Activated naive CD4-positive, alpha-beta T cell treated with anti-CD3 and anti-CD28 coated beads, Interleukin-2, amount 50 U/mL, for 24 hours (primary cell): ENCODE data around the gene SLC26A2.

Experiments
- H3K27ac Mint-ChIP-seq: one replicate; pipeline ENCODE4 v1.8.0; 2021; ENCODE audit warnings: mild to moderate bottlenecking, mixed read lengths
- H3K27me3 Mint-ChIP-seq: one replicate; pipeline ENCODE4 v1.8.0; 2021; ENCODE audit warnings: mixed read lengths
- H3K36me3 Mint-ChIP-seq: one replicate; pipeline ENCODE4 v1.8.0; 2021; ENCODE audit warnings: mixed read lengths
- H3K4me1 Mint-ChIP-seq: one replicate; pipeline ENCODE4 v1.8.0; 2021; ENCODE audit warnings: mixed read lengths
- H3K4me3 Mint-ChIP-seq: one replicate; pipeline ENCODE4 v1.8.0; 2021; ENCODE audit warnings: mild to moderate bottlenecking, mixed read lengths
- H3K9me3 Mint-ChIP-seq: one replicate; pipeline ENCODE4 v1.8.0; 2021; ENCODE audit warnings: mixed read lengths

Gene SLC26A2

DNA sequence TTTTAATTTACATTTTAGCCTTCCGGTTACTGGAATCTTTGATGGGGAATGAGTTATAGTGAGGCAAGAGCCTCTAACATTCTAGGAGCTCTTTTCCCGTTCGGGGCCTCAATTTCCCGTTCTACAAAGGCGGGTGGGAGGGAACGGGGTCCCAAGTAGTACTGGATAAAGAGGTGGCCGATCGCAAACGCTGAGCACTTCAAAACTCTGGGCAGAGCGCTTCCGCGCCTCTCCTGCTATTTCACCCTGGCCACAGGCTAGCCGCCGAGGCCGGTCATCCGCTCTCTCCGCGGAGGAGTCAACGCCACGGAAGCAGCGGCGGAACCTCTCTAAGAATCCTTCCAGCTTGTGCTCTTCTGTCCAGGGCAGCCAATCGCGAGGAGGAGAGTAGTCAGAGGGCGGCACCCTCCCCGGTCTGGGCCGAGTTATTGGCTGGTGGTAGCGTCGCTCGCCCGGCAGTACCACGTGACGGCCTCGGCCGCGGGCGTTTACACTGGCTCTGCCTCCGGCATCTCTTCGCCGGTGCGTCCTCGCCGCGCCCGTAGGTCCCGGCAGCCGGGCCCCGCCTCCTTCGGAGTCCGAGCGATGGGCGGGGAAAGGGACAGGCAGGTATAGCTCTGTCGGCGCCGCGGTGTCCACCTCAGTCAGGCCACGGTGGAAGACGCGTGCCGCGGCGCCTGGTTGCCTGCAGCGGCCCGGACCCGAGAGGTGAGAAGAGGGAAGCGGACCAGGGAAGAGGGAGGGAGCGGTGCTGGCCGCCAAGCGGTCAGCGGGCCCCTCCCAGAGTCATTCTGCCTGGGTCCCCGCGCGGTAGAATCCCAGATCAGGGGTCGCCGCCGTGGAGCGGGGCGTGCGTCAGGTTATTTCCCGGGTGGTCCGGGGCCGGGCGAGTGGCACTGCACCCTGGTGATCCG is at the start of gene SLC26A2:
TSS of gene SLC26A2 (plus strand) at position 487 of the 914 bp plus-strand sequence. CDS start 16,895 bp downstream, outside the sequence.
- Mint-ChIP-seq H3K27ac (peak within 1 kb of the TSS; percentile 99), H3K9me3 (no peaks in the 10 kb centered on the region), H3K36me3 (peaks cover 2% of the 10 kb centered on the region), H3K27me3 (no peaks in the 10 kb centered on the region), H3K4me3 (peak within 1 kb of the TSS; percentile 94), H3K4me1 (peaks cover 34% of the 10 kb centered on the region)

DNA sequence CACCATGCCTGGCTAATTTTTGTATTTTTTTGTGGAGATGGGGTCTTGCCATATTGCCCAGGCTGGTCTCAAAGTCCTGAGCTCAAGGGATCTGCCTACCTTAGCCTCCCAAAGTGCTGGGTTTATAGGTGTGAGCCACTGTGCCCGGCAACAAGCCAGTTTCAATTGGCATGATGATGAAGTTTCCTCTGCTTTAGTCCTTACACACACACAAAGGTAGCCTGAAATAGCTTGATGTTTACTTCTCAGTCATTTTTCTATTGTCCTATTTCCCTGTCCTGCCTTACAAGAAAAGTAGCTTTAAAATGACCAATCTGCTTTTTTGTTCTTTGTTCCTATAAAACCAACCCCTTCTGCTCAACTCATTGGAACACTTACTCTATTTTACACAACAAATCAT is 49.5 kb upstream of the SLC26A2 start:
- Mint-ChIP-seq H3K27me3 (peaks cover 5% of the 10 kb centered on the region), H3K4me3 (no peak overlapping the region), H3K4me1 (no peaks in the 10 kb centered on the region), H3K9me3 (no peaks in the 10 kb centered on the region), H3K36me3 (no peaks in the 10 kb centered on the region), H3K27ac (no peak overlapping the region)

DNA sequence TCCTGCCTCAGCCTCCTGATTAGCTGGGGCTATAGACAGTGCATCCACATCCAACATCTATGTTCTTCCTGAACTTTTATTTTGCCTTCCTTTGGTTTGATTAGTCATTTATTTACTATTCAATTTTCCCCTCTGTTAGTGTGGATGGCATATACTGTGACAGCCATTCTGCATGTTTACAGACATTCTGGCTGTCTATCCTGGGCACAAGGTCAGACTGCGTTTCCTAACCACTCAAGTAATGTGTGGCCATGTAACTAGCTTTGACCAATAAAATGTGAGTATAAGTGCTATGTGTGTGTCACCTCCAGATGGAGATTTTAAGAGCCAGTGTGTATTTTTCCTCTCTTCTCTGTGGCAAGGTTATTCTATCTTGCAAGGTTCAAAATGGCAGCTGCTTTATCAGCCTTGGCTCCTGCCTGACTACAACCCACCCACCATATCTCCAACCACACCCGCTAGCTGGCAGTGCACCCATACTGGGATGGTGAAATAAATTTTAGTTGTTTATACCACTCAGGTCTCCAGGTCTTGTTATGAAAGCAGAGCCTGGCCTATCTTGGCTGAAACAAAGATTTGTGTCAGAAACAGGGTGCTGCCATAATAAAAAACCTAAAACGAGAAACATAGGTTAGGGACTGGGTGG is 48.2 kb upstream of the SLC26A2 start:
- Mint-ChIP-seq H3K4me1 (no peaks in the 10 kb centered on the region), H3K4me3 (no peak overlapping the region), H3K27ac (no peak overlapping the region), H3K27me3 (peaks cover 4% of the 10 kb centered on the region), H3K36me3 (no peaks in the 10 kb centered on the region), H3K9me3 (no peaks in the 10 kb centered on the region)

DNA sequence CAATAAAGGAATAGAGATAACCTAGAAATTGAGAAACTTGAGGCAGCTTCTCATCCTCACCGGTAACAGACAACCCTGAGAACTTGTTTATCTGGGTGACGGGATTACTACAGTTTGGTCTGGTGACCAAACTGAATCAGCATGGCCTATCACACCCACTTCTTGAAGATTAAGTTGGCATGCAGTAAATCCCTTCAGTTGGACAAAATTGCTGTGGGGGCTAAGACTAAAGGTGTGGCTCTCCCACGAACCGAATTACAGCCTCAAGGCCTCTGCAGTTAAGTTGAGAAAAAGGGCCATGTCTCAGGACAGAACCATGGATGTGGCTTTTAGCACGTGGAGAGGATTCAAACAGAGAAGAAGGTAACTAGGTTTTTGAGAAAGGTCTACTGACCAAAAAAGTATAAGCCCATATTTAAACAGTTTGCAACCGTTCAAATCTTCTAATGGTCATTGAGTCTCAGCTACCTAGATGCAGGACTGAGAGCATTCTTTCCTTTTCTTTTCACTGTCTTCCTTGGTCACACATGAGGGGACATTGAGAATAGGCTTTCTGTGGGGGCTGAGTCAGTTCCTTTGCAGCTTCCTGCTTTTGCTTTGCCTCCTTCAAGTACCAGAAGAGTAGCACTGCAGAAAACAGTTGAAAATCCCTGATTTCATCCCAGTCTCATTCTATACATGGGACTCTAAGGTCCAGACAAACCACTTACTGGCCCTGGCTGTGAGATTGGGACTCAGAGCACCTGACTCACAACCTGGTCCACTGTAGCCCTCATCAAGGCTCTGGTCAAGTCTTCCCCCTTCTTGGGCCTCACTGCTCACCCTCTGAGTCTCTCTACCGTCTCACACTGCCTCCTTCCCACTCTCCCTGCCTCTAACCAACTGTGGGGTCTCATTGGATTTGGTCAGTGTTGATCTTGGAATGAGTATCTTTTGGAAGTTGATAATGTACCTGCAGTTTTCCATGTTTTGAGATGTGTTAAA is 46.8 kb upstream of the SLC26A2 start:
- Mint-ChIP-seq H3K27ac (no peak overlapping the region), H3K4me3 (no peak overlapping the region)

DNA sequence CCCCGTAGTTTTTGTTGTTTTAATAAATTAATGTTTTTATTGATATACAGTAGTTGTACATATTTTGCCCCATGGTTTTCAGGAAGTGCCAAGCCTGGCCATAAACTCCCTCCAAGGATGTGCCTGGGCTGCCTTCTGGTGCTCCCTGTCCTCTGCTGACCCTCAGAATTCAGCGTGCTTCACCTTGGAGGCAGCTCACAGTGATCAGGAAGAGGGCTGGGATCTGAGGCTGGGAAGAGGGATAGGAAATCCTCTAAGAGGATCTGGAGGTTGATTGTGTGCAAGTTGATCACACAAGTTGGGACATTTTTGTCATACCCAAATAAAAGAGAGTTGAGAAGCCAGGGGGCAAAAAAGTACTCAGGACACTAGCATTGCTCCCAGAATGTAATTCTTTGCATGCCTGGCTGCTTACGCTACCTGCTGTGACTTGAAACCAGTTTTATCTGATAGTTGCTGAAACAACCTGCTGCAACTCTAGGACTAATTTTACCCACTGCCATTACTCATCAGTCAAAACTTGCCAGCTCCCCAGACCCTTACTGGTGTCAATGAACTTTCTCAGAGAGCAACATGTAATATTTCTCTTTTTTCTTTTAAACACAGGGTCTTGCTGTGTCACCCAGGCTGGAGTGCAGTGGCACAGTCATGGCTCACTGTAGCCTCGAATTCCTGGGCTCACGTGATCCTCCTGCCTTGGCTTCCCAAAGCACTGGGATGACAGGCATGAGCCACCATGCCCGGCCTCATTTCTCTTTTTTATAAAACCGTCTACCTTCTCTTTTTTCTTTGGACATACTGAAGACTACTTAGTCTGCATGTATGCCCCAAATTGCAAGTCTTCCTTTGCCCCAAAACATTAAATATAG is 44.9 kb upstream of the SLC26A2 start:
- Mint-ChIP-seq H3K36me3 (no peaks in the 10 kb centered on the region), H3K4me3 (no peak overlapping the region), H3K4me1 (no peaks in the 10 kb centered on the region), H3K27ac (no peak overlapping the region), H3K27me3 (peaks cover 5% of the 10 kb centered on the region), H3K9me3 (no peaks in the 10 kb centered on the region)

More for the DNA sequence above, 46.8 kb upstream of the SLC26A2 start:
- Mint-ChIP-seq H3K4me1 (no peaks in the 10 kb centered on the region), H3K9me3 (no peaks in the 10 kb centered on the region), H3K27me3 (peaks cover 5% of the 10 kb centered on the region), H3K36me3 (no peaks in the 10 kb centered on the region)

DNA sequence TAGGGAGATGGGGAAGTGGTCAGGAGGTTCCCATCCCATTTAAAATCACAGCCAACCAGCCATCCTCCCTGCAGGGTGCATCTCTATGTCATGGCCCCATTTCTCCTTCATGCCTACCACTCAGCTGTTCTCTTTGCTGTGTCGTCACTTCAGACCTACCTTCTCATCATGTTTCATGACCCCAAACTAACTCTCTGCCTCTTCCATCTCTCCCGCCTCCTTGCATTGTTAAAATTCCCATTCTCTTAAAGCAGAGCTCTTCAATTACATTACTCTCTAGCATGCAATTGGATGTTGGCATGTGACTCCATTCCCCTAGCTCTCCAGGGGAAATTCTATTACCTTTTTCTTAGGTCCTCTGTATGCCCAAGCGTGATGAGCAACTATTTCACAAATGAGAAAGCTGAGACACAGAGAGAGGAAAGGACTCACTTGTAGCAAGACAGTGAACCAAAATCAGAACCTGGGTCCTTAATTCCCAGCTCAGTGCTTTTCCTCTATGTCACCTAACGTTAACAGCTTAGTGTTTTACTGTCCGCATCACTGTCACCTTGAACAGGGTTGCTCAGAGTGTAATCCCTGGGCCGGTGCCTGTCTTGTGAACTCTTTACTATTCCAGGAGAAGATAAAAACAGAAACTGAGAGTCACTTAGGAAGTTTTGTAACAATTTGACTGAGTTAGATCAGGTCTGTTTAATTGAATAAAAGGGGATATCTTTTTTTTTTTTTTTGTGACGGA is 44.1 kb upstream of the SLC26A2 start:
- peaks cover 4% of the 10 kb centered on the region for H3K27me3 Mint-ChIP-seq
- H3K36me3 Mint-ChIP-seq = no peaks in the 10 kb centered on the region
- H3K27ac Mint-ChIP-seq = no peak overlapping the region
- no peak overlapping the region for H3K4me3 Mint-ChIP-seq
- H3K9me3 Mint-ChIP-seq = no peaks in the 10 kb centered on the region
- H3K4me1 Mint-ChIP-seq = no peaks in the 10 kb centered on the region

DNA sequence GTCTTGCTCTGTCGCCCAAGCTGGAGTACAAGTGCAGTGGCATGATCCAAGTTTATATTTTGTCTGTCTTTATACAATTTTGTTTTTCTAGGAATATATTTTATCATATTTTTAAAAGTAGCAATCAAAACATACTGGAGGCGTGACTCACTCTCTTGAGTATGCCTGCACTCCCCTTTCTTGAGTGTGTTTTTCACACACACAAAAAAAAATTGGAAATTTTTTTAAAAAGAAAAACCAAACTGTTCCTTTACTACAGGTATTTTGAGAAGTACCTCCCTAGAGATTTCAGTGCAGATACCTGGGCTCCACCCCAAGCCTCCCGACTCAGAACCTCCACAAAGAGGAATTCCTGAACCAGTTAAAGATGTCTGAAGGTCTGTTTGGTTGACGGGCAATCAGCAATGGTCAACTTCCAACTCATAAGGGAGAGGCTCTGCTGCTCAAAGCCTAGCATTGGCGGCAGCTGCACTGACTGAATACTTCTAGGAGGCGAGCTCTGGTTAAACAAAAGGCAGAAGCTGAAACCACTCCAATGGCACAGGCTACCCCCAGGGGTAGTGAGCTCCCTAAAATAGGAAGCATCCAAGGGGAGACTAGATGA is 43.4 kb upstream of the SLC26A2 start:
- Mint-ChIP-seq H3K27ac (no peak overlapping the region), H3K27me3 (peaks cover 4% of the 10 kb centered on the region), H3K9me3 (no peaks in the 10 kb centered on the region), H3K4me3 (no peak overlapping the region), H3K4me1 (no peaks in the 10 kb centered on the region), H3K36me3 (no peaks in the 10 kb centered on the region)

DNA sequence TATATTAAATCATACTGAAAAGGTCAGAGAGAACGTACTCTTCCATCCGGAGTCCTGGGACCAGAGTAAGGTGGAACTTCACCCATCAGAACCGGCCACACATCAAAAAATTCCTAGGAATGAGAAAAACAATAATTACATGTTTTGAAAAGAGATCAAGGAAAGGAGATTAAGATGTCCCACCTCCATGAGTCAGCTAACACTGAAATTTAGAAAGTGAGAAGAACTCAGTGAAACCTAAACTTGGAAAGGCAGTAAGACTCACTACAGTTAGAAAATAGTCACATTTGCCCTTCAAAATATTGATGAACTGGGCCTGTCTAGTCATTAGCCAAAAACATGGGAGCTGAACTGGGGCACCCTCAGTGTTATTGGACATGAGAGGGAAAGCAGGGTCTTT is 39.0 kb upstream of the SLC26A2 start:
- no peaks in the 10 kb centered on the region for H3K4me1 Mint-ChIP-seq
- H3K4me3 Mint-ChIP-seq = no peak overlapping the region
- H3K9me3 Mint-ChIP-seq = no peaks in the 10 kb centered on the region
- peaks cover 4% of the 10 kb centered on the region for H3K27me3 Mint-ChIP-seq
- H3K27ac Mint-ChIP-seq = no peak overlapping the region
- no peaks in the 10 kb centered on the region for H3K36me3 Mint-ChIP-seq

DNA sequence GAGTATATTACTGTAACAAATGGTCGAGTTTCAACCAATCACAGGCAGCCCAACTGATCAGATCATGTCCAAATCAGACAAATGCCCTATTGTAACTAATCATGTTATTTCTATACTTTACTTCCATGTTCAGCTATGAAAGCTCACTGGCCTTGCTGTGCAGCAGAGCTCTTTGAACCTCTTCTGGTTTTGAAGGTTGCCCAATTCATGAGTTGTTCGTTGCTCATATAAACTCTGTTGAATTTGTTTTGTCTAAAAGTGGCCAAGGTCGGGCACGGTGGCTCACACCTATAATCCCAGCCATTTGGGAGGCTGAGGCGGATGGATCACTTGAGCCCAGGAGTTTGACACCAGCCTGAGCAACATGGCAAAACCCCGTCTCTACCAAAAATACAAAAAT is 37.6 kb upstream of the SLC26A2 start:
- Mint-ChIP-seq H3K4me1 (no peaks in the 10 kb centered on the region), H3K27me3 (peaks cover 4% of the 10 kb centered on the region), H3K9me3 (no peaks in the 10 kb centered on the region), H3K36me3 (no peaks in the 10 kb centered on the region), H3K4me3 (no peak overlapping the region), H3K27ac (no peak overlapping the region)

DNA sequence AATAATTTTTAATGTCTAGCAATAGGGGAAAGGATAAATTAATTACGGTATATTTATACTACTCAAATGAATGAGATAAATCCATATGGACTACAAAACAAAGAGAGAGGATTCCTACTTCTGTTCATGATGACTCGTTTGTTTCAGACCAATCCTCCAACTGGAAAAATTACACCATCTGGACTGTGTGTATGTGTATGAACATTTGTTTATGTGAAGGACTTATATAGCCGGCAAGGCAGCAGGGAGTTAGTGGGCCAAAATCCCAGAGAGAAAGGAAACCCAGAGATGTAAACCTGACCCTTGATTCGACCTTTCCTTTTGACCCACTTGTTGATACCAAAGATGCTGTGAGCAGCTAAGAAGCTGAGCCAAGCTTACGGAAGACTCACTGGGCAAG is 36.1 kb upstream of the SLC26A2 start:
- H3K27me3 Mint-ChIP-seq = peaks cover 6% of the 10 kb centered on the region
- no peaks in the 10 kb centered on the region for H3K9me3 Mint-ChIP-seq
- no peaks in the 10 kb centered on the region for H3K4me1 Mint-ChIP-seq
- H3K4me3 Mint-ChIP-seq = no peak overlapping the region
- H3K36me3 Mint-ChIP-seq = no peaks in the 10 kb centered on the region
- H3K27ac Mint-ChIP-seq = no peak overlapping the region

DNA sequence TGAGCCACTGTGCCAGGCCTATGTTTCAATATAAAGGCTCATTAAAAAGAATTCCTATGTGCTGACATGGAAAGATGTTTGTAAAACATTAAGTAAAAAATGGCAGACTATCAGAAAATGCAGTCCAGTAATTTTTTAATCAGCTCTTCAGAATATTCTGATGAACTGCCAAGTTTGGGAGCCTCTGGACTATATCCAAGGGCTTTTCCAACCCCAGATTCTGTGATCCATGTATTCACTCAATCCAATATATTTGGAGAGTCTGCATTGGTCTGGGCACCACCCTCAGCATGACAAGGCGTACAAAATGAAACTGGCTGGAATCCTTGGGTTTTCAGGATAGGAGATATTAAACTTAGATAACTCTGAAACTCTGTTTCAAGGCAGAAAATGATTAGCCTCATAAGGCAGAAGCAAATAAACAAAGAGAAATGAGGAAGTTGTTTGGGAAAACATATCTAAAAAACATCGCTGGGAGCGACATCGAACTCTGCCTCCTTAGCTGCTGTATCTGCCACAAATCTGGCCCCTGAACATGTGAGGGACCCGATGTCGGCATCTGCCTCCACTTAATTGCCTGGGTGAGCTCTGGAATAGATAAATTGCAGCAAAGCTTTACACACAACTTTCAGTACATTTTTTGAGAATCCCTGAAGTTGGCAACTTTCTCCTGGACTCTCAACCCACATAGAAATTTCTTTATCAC is 30.4 kb upstream of the SLC26A2 start:
- Mint-ChIP-seq H3K36me3 (no peaks in the 10 kb centered on the region), H3K27ac (no peak overlapping the region), H3K27me3 (peaks cover 10% of the 10 kb centered on the region), H3K4me3 (no peak overlapping the region), H3K9me3 (no peaks in the 10 kb centered on the region), H3K4me1 (no peaks in the 10 kb centered on the region)

DNA sequence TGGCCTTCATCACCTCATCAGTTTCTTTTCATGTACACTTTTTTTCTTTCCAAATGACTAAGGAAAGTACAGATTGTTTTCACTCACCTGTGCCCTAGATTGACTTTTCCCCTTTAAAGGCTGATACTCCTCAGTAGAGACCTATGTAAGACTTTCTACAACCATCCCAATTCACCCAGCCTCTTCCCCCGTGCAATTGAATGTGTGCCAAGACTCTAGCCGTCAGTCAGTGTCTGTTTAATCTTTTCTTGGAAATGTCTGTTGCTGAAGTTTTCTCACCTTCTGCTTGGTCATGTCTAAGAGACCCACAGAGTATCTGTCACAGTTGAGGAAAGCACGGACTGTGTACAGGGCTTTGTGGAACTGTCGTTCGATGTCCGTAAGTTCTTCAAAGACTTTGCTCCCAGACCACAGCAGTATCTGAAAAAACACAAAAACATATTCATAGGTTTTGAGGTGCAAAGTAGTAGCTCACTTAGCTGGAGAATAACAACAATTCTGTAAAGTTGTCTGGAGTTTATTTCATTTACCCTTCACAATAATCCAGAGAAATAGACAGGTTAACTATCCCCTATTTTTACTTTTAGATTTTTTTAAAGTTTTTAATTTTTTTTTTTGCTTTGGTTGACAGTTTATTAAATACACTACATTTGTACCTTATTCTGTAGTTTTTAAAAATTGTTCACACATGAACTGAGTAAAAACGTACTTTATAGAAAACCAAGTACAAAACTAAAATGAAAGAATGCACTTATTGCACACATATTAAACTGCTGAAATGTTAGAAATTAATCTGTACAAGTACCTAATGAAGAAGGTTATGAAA is 29.6 kb upstream of the SLC26A2 start:
- H3K27ac Mint-ChIP-seq = no peak overlapping the region
- peaks cover 10% of the 10 kb centered on the region for H3K27me3 Mint-ChIP-seq
- no peak overlapping the region for H3K4me3 Mint-ChIP-seq
- H3K4me1 Mint-ChIP-seq = no peaks in the 10 kb centered on the region
- no peaks in the 10 kb centered on the region for H3K36me3 Mint-ChIP-seq
- no peaks in the 10 kb centered on the region for H3K9me3 Mint-ChIP-seq

DNA sequence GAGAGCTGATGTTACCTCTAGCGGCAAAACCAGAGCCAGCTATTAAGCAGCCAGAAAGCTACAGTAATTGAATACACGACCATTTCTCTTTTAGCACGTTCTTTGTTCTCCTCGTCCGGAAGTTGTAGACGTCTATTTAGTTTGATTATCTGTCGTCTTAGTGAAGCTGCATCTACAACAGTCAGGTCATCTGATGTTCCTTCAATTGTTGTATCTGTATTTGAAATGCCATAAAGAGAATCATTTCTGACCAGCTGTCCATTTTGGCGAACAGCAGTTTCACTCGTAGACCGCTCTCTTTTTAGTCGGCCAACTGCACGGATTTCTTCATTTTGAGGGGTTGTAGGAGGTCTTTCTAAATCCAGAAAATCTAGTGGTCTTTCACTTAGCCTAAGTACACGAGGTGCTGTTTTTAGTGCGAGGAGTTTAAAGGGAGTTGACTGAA is 28.5 kb upstream of the SLC26A2 start:
- Mint-ChIP-seq H3K27me3 (peaks cover 10% of the 10 kb centered on the region), H3K4me3 (no peak overlapping the region), H3K36me3 (no peaks in the 10 kb centered on the region), H3K27ac (no peak overlapping the region), H3K4me1 (no peaks in the 10 kb centered on the region), H3K9me3 (no peaks in the 10 kb centered on the region)
